Spleen (tissue), 11 donors: ENCODE results near the gene CDK14. TPM values are rescaled to one million over a fixed set of nuclear protein-coding genes. Genes with fewer than 3 reads are reported as not detected.

Experiments
- DNase-seq: peaks from one replicate; pipeline ENCODE4 v3.0.0-alpha.2; 2020
- H3K27ac ChIP-seq, 8 donors: fragments of 200-600 bp; sonication (generic) in 7 of 8; 1 replicate in 4 of 8; 2 replicates in 4 of 8; pipeline versions ENCODE4 v1.5.0 to v1.8.0; 2016 to 2021; ENCODE audit warnings: inconsistent platforms in 4 of 8, mild to moderate bottlenecking in 4 of 8, moderate library complexity in 1 of 8
- H3K27me3 ChIP-seq, 7 donors: fragments of 200-600 bp; sonication (generic) in 6 of 7; replicated peaks in 1 of 7; 1 replicate in 4 of 7; 2 replicates in 3 of 7; pipeline versions ENCODE4 v1.5.0 to v1.8.0; 2016 to 2021; ENCODE audit warnings: inconsistent platforms in 3 of 7, mild to moderate bottlenecking in 1 of 7
- H3K36me3 ChIP-seq, 6 donors: fragments of 200-600 bp; sonication (generic) in 5 of 6; 1 replicate in 4 of 6; 2 replicates in 2 of 6; pipeline versions ENCODE4 v1.5.0 to v1.8.0; 2016 to 2021; ENCODE audit warnings: inconsistent platforms in 2 of 6
- H3K4me1 ChIP-seq, 6 donors: fragments of 200-600 bp; sonication (generic) in 5 of 6; 1 replicate in 3 of 6; 2 replicates in 3 of 6; pipeline versions ENCODE4 v1.5.0 to v1.8.0; 2016 to 2021; ENCODE audit warnings: inconsistent platforms in 3 of 6
- H3K4me3 ChIP-seq, 8 donors: fragments of 200-600 bp; sonication (generic) in 7 of 8; 1 replicate in 4 of 8; 2 replicates in 4 of 8; pipeline versions ENCODE4 v1.5.0 to v1.8.0; 2016 to 2021; ENCODE audit warnings: inconsistent platforms in 4 of 8, mild to moderate bottlenecking in 4 of 8, moderate library complexity in 2 of 8
- H3K9me3 ChIP-seq, 8 donors: fragments of 200-600 bp; sonication (generic) in 7 of 8; 1 replicate in 4 of 8; 2 replicates in 4 of 8; pipeline versions ENCODE4 v1.5.0 to v1.8.0; 2016 to 2021; ENCODE audit warnings: inconsistent platforms in 4 of 8
- POLR2A ChIP-seq, 3 donors: fragments of 450-650 bp; IDR thresholded peaks; one replicate each; pipeline ENCODE4 v1.5.1; 2017; ENCODE audit warnings: antibody characterized with exemption in 3 of 3, mild to moderate bottlenecking in 1 of 3
- POLR2AphosphoS5 ChIP-seq, 3 donors: sonication (generic); formaldehyde crosslinking; IDR thresholded peaks; one replicate each; pipeline ENCODE4 v1.5.1; 2017; ENCODE audit warnings: antibody characterized with exemption in 3 of 3
- WGBS, 5 donors: extraction: QIAGEN DNeasy Blood & Tissue Kit in 3 of 5; methylation state at CpG; one replicate each; pipeline versions ENCODE4 v1.1.5 to v1.1.7; 2013 to 2018; 5-methylcytosine and 5-hydroxymethylcytosine counted together
- intact Hi-C: fragments of 100-400 bp; cut with DNase I; formaldehyde crosslinking; loops from one replicate; pipeline ENCODE4 v1.15.0; 2023; ENCODE audit warnings: low total_unique reads
- polyA plus RNA-seq, 3 donors: library from polyadenylated mRNA; stranded (reverse); fragments of 200-250 nt; gene quantifications; one replicate each; pipeline ENCODE4 v1.2.1, GENCODE V29; 2013
- total RNA-seq, 7 donors: library from RNA; depleted of rRNA in 3 of 7; stranded (reverse); fragments of >200 nt in 3 of 7; fragmentation: NEBNext Ultra II Directional in 4 of 7; extraction: Animal tissue kit (Norgen Biotek cat#: 25700) in 4 of 7; gene quantifications; one replicate each; pipeline versions ENCODE4 v1.1.0 to v1.2.1, GENCODE V29; 2016 to 2021
- TF ChIP-seq, protein P1 (sequence below), 11 experiments: fragments of 200-600 bp in 7 of 11; fragments of 450-650 bp in 4 of 11; sonication (generic) in 4 of 11; IDR thresholded peaks in 8 of 11; conservative IDR thresholded peaks in 3 of 11; 1 replicate in 7 of 11; 2 replicates in 4 of 11; pipeline versions ENCODE4 v1.4.0 to v1.8.0; 2016 to 2021; ENCODE audit warnings: antibody characterized with exemption in 11 of 11, inconsistent platforms in 4 of 11, mild to moderate bottlenecking in 1 of 11
- donor health status: healthy with polysubstance abuse.
- donor health status: DM: no; HTN: no; CAD: no; lungs with moderate emphysema.
- donor health status: DM: no; HTN: no; CAD: no.
- donor health status: Bipolar disorder and iron deficiency.
- donor health status: healthy.
- donor health status: DM: no; HTN: no; CAD: no.
- donor health status: DM: yes; HTN: yes; CAD: no.

Gene CDK14
- total and polyA plus RNA-seq, 10 donors = 6.6 to 109 (median 51.2) TPM

DNA sequence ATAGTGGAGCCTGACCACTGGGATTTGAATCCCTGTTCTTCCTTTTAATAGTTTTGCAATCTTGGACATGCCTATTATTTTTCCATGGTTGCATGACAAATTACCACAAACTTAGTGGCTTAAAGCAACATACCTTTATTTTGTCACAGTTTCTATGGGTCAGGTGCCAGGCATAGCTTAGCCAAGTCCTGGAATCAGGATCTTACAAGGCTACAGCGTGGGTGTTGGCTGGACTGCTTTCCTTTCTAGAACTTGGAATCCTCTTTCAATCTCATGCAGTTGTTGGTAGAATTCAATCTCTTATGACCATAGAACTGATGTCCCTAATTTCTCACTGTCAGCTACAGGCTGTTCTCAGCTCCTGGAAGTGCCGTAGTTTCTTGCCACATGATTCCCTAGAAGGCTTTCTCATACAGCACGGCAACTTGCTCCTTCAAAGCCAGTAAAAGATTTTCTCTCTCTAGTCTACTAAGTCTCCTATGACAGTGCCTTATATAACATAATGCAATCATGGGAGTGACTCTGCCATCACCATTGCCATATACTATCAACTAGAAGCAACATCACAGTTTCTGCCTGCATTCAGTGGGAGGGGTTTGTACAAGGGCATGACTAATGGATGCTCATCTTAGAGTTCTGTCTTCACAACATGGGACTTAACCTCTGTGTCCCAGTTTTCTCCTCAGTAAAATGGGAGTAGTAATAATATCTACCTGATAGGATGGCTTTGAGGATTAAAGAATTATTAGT is 424.7 kb downstream of the CDK14 start:
- Histone ChIP-seq H3K4me3 (no peak overlapping the region), H3K27ac (no peak overlapping the region), H3K36me3 (no peaks in the 10 kb centered on the region), H3K27me3 (no peaks in the 10 kb centered on the region), H3K4me1 (no peaks in the 10 kb centered on the region), H3K9me3 (no peaks in the 10 kb centered on the region)
- intact Hi-C loops = no loop called here
- WGBS, 5 donors = 83 to 99% (median 92%) methylated on average over 3 of the region's 3 CpGs
- TF ChIP-seq POLR2AphosphoS5 (IDR thresholded peaks at IDR 0.05) (no peak), POLR2A (IDR thresholded peaks at IDR 0.05) (no peak)
- TF ChIP-seq, protein P1, sequence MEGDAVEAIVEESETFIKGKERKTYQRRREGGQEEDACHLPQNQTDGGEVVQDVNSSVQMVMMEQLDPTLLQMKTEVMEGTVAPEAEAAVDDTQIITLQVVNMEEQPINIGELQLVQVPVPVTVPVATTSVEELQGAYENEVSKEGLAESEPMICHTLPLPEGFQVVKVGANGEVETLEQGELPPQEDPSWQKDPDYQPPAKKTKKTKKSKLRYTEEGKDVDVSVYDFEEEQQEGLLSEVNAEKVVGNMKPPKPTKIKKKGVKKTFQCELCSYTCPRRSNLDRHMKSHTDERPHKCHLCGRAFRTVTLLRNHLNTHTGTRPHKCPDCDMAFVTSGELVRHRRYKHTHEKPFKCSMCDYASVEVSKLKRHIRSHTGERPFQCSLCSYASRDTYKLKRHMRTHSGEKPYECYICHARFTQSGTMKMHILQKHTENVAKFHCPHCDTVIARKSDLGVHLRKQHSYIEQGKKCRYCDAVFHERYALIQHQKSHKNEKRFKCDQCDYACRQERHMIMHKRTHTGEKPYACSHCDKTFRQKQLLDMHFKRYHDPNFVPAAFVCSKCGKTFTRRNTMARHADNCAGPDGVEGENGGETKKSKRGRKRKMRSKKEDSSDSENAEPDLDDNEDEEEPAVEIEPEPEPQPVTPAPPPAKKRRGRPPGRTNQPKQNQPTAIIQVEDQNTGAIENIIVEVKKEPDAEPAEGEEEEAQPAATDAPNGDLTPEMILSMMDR (IDR thresholded peaks at IDR 0.05 in 8 of 11, conservative IDR thresholded peaks at IDR 0.05 in 3 of 11) = no peak
- no peak for DNase-seq

DNA sequence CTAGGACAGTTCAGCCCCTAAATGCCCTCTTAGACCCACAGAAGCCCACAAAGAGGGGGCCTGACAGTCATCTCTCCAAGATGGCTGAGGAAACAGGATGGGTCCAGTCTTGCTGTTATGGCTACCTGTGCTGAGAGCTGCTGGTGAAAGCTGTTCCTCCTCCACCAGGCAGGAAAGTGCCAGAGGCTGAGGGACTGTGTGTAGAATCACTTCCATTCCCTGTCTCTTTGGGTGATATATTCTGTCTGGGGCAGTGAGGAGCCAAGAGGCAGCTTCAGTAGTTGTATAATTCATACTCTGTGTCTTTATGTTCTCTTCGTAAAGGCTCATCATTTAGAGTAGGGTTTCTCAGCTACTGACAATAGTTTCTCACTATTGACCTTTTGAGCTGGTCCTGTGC is 425.8 kb downstream of the CDK14 start:
- no peaks in the 10 kb centered on the region for H3K36me3 ChIP-seq
- no peaks in the 10 kb centered on the region for H3K27me3 ChIP-seq
- H3K4me3 ChIP-seq = no peak overlapping the region
- H3K27ac ChIP-seq = no peak overlapping the region
- H3K4me1 ChIP-seq = no peaks in the 10 kb centered on the region
- 92 to 94% (median 92%) methylated on average over 1 of the region's 1 CpG for WGBS, 5 donors
- intact Hi-C loops = no loop called here
- no peak for TF ChIP-seq POLR2A (IDR thresholded peaks at IDR 0.05)
- no peak for TF ChIP-seq POLR2AphosphoS5 (IDR thresholded peaks at IDR 0.05)
- TF ChIP-seq, protein P1 (IDR thresholded peaks at IDR 0.05 in 8 of 11, conservative IDR thresholded peaks at IDR 0.05 in 3 of 11) = no peak
- no peak for DNase-seq
- H3K9me3 ChIP-seq = no peaks in the 10 kb centered on the region

DNA sequence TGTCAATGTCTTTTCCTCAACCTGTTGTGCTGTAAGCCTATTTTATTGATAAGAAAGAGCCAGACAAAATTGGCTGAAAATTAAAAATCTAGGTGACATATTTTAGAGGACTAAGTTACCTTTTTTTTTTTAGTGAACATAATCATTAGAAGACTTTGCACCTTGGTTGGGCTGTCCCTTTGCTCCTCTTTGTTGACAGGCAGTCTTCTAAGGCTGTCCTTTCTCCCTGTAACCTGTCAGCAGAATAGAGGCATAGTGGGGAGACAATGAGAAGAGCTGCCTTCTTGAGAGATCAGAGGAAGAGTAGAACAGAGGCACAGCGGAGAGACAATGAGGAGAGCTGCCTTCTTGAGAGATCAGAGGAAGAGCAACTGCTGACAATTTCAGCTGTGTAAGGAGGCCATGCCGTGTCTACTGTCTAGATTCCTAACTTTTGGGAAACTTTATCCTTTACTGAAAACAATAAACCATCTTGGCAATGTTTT is 429.8 kb downstream of the CDK14 start:
- no peak overlapping the region for H3K4me3 ChIP-seq
- intact Hi-C loops = no loop called here
- TF ChIP-seq, protein P1 (IDR thresholded peaks at IDR 0.05 in 8 of 11, conservative IDR thresholded peaks at IDR 0.05 in 3 of 11) = no peak
- TF ChIP-seq POLR2A (IDR thresholded peaks at IDR 0.05) = no peak
- no peak for TF ChIP-seq POLR2AphosphoS5 (IDR thresholded peaks at IDR 0.05)

DNA sequence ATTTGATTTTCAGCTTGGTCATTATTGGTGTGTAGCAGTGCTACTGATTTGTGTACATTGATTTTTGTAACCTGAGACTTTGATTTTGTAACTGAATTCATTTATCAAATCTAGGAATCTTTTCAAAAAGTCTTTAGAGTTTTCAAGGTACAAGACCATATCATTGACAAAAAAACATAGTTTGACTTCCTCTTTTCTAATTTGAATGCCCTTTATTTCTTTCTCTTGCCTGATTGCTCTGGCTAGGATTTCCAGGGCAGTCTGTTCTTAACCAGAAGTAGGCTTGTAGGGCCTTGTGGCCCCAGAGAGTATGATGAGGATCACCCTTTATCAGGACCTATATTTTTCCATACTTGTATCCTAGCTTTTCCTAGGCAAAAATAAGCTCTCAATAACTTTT is 433.6 kb downstream of the CDK14 start:
- Histone ChIP-seq H3K4me3 (no peak overlapping the region), H3K9me3 (peaks cover 0 to 6% (median 0%) of the 10 kb centered on the region in 8 donors), H3K36me3 (no peaks in the 10 kb centered on the region), H3K27me3 (no peaks in the 10 kb centered on the region), H3K4me1 (no peaks in the 10 kb centered on the region), H3K27ac (no peak overlapping the region)
- DNase-seq = no peak
- intact Hi-C loops = no loop called here
- no peak for TF ChIP-seq POLR2A (IDR thresholded peaks at IDR 0.05)
- TF ChIP-seq, protein P1 (IDR thresholded peaks at IDR 0.05 in 8 of 11, conservative IDR thresholded peaks at IDR 0.05 in 3 of 11) = no peak
- TF ChIP-seq POLR2AphosphoS5 (IDR thresholded peaks at IDR 0.05) = no peak

More for the DNA sequence above, 429.8 kb downstream of the CDK14 start:
- H3K27ac ChIP-seq = no peak overlapping the region
- H3K27me3 ChIP-seq = no peaks in the 10 kb centered on the region
- H3K4me1 ChIP-seq = no peaks in the 10 kb centered on the region
- WGBS, 5 donors = 83 to 92% (median 87%) methylated on average over 2 of the region's 2 CpGs
- H3K9me3 ChIP-seq = peaks cover 0 to 6% (median 0%) of the 10 kb centered on the region in 8 donors
- no peak for DNase-seq
- no peaks in the 10 kb centered on the region for H3K36me3 ChIP-seq
